ENCODE results near the gene ADAMTS2.

The ADAMTS2 gene

GRCh38 chr5:179311091-179311470 is 34.2 kb downstream of the ADAMTS2 start:
- DNase-seq (ENCODE audit: low read depth in 2 of 2), result no peak

GRCh38 chr5:179310439-179311090 is 34.7 kb downstream of the ADAMTS2 start:
- DNase-seq (ENCODE audit: low read depth in 2 of 2), result no peak

GRCh38 chr5:179309751-179310320 is 35.4 kb downstream of the ADAMTS2 start:
- no peak for DNase-seq (ENCODE audit: low read depth in 2 of 2)

- no peak for DNase-seq (ENCODE audit: low read depth in 2 of 2)
These were observed 35.9 kb downstream of the ADAMTS2 start for GRCh38 chr5:179309383-179309670.

GRCh38 chr5:179308563-179309382 is 36.5 kb downstream of the ADAMTS2 start:
- DNase-seq (ENCODE audit: low read depth in 2 of 2), result no peak

GRCh38 chr5:179307931-179308471 is 37.3 kb downstream of the ADAMTS2 start:
- DNase-seq (ENCODE audit: low read depth in 2 of 2), result no peak

GRCh38 chr5:179307013-179307800 is 38.1 kb downstream of the ADAMTS2 start:
- no peak for DNase-seq (ENCODE audit: low read depth in 2 of 2)

GRCh38 chr5:179306191-179307012 is 38.9 kb downstream of the ADAMTS2 start:
- DNase-seq (ENCODE audit: low read depth in 2 of 2), result no peak

GRCh38 chr5:179304871-179305270 is 40.4 kb downstream of the ADAMTS2 start:
- DNase-seq (ENCODE audit: low read depth in 2 of 2), result no peak

GRCh38 chr5:179304466-179304865 is 40.8 kb downstream of the ADAMTS2 start:
- DNase-seq (ENCODE audit: low read depth in 2 of 2), result no peak

- DNase-seq (ENCODE audit: low read depth in 2 of 2), result no peak
These were observed 41.6 kb downstream of the ADAMTS2 start for GRCh38 chr5:179303451-179304200.

- no peak for DNase-seq (ENCODE audit: low read depth in 2 of 2)
These were observed 42.6 kb downstream of the ADAMTS2 start for GRCh38 chr5:179302499-179303185.

GRCh38 chr5:179301796-179302195 is 43.5 kb downstream of the ADAMTS2 start:
- DNase-seq (ENCODE audit: low read depth in 2 of 2), result no peak

- no peak for DNase-seq (ENCODE audit: low read depth in 2 of 2)
These were observed 43.9 kb downstream of the ADAMTS2 start for GRCh38 chr5:179301376-179301775.

- DNase-seq (ENCODE audit: low read depth in 2 of 2), result no peak
These were observed 44.6 kb downstream of the ADAMTS2 start for GRCh38 chr5:179300581-179301180.

GRCh38 chr5:179298181-179298993 is 46.9 kb downstream of the ADAMTS2 start:
- no peak for DNase-seq (ENCODE audit: low read depth in 2 of 2)

- DNase-seq (ENCODE audit: low read depth in 2 of 2), result no peak
These were observed 47.6 kb downstream of the ADAMTS2 start for GRCh38 chr5:179297486-179298180.

GRCh38 chr5:179297026-179297425 is 48.2 kb downstream of the ADAMTS2 start:
- no peak for DNase-seq (ENCODE audit: low read depth in 2 of 2)
